8988T (cell line): Measurements from ENCODE around the gene CFAP54.
"Not testable (repeated sequence)": the region's sequence is repeated elsewhere in the genome, so short reads cannot be mapped to it uniquely, and the experiment has no call there.

Experiments used
- DNase-seq: peaks from one replicate; pipeline ENCODE4 v3.0.0; 2011

Gene CFAP54

DNA sequence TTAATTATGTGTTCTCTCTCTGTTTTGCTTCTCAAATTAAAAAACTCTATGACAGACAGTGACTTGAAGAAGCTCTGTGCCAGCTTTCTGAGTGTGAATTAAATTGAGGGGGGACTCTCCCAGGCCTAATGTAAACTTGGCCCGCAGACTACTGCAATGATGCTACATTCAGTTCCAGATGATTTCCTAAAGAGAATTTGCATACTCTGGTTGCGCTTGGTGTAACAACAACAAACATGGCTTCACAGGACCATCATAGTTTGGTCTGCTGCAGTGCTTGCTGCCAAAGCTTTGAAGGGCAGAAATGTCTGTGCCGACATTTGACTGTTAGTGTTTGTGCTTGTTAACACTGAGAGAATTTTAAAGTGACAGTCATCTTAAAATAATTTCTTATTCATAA is 25.0 kb downstream of the CFAP54 start:
- DNase-seq, result no peak

GRCh38 chr12:96516472-96517430 is 27.4 kb downstream of the CFAP54 start:
- DNase-seq, result no peak

- DNase-seq, result no peak
Observed at GRCh38 chr12:96520767-96521166, 31.4 kb downstream of the CFAP54 start.

- no peak for DNase-seq
Observed at GRCh38 chr12:96521895-96522682, 32.7 kb downstream of the CFAP54 start.

DNA sequence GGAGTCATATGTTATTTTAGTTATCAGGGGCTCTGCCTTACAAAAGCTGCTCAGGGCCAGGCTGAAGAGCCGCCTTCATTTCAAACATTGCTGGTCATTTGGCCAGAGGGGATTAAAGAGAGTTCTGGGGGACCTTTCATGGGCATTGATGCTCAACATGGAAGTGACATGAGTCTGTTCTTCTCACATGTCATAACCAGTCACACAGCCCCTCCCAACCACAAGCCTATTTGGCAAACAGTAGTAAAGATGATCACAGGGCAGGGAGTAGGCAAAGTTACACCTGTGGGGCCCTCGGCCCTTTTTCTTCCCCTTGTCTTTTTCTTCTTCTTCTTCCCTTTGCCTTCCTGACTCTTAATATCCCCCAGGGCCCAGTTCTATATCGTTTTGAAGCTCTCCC is 33.3 kb downstream of the CFAP54 start:
- no peak for DNase-seq

- no peak for DNase-seq
Observed at GRCh38 chr12:96526110-96526509, 36.7 kb downstream of the CFAP54 start.

GRCh38 chr12:96529912-96530311 is 40.5 kb downstream of the CFAP54 start:
- no peak for DNase-seq

DNA sequence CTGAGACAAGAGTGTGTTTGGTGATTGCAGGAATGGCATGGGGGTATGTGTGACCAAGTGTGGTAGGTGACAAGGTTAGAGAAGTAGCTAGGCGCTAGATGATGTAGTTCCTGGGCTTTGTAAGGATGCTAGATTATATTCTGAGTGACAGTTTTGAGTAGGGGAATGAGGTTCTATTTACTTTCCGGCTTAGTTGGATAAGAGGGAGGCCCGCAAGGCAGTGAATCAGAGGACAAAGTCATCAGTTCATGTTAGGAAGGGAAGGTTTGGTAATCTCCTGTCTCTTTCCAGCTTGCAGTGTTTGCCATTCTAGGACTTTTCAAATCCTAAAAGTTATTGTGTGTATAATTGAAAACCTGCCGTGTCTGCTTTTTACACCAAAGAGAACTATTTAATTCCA is 45.0 kb downstream of the CFAP54 start:
- DNase-seq, result no peak

GRCh38 chr12:96548384-96548783 is 59.0 kb downstream of the CFAP54 start:
- DNase-seq, result no peak

DNA sequence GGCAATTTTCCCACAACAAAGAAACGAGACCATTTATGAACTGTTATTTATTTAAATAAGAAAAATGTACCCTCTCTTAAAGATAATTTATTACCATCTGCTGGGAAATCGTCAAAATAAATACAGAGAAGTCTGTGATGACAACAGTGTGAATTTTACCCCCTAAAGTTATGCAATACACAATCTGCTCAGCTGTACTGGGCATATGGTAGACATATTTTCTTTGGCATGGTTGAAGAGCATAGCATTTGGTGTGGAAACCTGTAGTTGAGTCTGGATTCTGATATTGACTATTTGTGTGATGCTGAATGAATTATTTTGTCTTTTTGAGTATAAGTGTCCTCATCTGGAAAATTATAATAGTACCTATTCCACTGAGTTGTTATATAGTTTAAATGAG is 60.0 kb downstream of the CFAP54 start:
- no peak for DNase-seq

- DNase-seq, result no peak
Observed at GRCh38 chr12:96570579-96570978, 81.2 kb downstream of the CFAP54 start.

DNA sequence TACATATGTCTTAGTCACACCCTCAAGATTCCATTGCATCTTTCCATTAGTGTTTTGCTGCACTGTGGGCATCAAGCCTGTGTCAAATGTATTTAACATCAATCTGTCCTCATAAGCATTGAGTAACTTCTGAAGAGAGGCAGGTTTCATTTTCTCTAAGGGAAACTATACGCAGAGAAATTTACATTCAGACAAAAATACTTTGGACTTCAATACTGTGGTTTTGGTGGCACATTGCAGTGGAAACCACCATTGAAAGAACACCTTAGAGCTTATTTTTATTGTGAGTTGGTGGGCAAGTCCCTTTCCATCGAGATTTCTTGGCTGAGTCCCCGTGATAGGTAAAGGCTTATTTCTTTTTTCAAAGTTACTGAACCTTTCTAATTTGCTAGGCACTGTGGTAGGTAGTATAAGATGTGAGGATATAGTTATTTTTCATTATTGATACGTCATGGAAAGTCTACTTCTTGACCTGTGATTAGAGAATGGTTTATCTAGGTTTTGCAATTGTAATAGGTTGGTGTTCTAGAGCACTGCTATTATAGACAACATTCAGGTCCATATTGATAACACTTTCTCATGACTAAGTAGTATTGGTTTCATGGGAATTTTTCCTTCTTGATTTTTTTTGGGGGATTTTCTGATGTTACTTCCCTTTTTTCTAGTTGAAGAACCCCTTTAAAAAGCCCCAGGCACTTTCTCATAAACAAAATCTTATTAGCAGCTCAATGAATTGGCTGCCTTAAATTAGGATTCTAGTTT is 81.9 kb downstream of the CFAP54 start:
- no peak for DNase-seq

DNA sequence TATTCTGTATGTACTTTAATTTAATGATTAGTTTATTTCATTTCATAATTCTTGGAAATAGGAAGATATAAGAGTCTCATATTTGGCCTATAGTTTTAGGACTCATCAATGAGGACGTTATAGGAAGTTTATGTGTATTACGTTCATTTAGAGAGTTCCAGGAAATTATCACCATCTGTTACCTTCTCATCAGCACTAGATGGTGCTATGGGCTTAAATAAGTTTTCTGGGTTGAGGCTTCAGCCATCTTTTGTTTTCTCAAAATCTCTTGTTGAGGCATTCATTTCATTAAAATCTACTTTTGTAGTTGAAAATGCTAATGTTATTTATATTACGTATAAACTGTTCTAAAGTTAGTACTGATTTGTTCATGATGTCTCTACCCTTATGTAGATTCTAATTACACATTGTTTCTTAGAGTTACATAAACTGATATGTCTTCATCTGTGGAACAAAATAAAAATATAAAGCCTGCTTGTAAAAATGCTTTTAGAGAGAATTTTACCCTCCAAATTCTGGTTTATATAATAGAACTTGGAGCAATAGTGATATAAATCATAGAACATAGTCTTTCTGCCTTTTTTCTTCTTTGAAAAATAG is 89.2 kb downstream of the CFAP54 start:
- DNase-seq, result no peak

DNA sequence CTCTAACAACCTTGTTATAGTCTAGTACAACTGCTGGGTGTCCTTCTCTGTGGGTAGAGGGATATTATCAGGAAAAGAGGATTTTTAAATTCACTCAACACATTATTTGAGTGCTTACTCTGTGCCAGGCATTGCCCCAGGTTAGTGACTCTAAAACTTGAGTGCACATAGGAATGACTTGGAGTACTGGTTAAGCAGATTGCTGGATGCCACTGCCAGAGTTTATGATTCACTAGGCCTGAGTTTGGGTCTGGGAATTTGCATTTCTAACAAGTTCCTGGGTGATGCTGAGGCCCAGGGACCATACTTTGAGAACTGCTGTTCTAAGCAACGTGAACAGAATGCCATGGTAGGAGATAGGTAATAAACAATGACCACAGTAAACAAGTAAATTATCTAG is 96.6 kb downstream of the CFAP54 start:
- no peak for DNase-seq

GRCh38 chr12:96587691-96588090 is 98.3 kb downstream of the CFAP54 start:
- no peak for DNase-seq

DNA sequence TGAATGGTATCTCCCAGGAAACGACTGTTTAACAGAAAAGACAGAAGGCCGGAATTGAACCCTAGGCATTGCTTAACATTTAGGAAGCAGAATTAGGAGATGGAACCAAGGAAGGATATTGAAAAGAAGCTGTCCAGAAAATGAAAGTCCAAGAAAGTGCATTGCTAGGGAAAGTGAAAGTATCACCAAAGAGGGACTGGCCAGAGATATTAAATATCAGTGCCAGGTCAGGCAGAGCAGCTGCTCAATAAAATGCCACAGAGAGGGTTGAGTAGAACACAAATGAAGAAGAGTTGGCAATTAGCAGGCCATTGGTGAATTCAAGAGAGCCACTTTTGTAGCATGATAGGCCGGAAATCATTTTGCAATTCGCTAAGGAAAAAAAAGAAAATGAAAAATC is 101.6 kb downstream of the CFAP54 start:
- DNase-seq, result no peak

DNA sequence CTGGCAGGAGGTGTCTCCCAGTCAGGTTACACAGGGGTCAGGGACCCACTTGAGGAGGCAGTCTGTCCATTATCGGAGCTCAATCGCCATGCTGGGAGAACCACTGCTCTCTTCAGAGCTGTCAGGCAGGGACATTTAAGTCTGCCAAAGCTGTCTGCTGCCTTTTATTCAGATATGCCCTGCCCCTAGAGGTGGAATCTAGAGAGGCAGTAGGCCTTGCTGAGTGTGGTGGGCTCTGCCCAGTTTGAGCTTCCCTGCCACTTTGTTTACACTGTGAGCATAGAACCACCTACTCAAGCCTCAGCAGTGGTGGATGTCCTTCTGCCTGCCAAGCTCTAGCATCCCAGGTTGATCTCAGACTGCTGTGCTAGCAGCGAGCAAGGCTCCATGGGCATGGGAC is 115.0 kb downstream of the CFAP54 start:
- not testable (repeated sequence) for DNase-seq

DNA sequence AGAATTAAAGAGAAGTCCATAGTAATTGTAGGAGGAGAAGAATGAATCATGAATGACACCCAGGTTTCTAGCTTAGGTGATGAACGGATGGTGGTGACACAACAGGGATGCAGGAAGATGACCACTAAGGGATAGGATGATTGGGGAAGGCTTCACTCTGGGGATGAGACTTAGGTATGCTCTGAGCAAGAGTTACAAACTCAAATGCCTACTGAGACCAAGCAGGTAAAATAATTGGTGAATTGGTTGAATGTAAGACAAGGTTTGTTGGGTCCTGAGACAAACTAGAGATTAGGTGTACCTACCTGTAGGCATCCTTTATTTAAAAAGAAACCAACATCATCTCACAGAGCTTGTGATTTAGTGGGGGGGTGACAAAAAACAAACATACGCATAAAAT is 116.3 kb downstream of the CFAP54 start:
- DNase-seq, result no peak

DNA sequence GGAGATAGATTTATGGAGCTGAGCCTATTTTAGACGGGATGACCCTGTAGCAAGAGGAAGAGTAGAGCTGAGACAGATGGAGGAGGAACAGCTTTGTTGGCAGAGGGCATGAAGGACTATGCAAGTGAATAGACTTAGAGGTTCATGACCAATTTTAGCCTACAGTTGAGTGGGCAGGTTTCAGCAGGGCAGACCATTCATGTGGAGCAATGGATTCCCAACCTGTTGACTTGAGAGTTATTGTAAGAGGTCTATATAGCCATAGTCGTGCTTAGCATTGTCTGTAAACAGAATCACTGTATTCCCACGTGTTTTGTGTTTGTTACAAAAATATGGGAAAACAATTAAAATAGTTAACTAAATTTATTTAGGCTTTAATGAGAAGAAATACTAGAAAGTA is 116.8 kb downstream of the CFAP54 start:
- DNase-seq, result no peak

DNA sequence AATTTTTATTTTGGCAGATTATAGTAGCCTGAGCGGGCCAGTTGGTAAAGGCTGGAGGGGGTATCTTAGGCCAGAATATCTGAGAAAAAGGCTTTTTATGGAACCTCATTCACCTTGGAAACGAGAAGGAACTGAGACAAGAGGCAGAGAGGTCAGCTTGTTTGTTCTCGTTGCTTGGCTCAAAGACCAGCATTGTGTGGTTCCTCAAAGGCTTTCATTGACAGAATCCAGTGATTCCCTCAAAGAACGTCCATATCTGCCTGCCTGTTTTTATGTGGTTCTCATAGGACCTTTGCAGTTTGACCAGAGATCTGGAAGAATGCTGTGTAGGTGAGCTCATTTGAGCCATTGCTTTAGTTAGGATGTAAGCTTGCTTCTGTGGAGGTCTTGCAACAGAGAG is 117.3 kb downstream of the CFAP54 start:
- no peak for DNase-seq

GRCh38 chr12:96617178-96617577 is 127.8 kb downstream of the CFAP54 start:
- DNase-seq, result no peak

GRCh38 chr12:96623155-96623554 is 133.8 kb downstream of the CFAP54 start:
- no peak for DNase-seq

- DNase-seq, result no peak
Observed at GRCh38 chr12:96623656-96624217, 134.4 kb downstream of the CFAP54 start.
